Panc1 (cell line): ENCODE results near the gene NUDT6. TPM values are rescaled to one million over a fixed set of nuclear protein-coding genes. Genes with fewer than 3 reads are reported as not detected.

Experiments used
- ATAC-seq: fragments of 200-7000 bp; cut with Tn5 transposase; 2 replicates; pipeline ENCODE4 v1.9.1; 2020; ENCODE audit warnings: mild to moderate bottlenecking, moderate library complexity
- BruUV-seq: library from RNA; stranded (reverse); fragments of 400-500 nt; replicated peaks from 2 replicates; lab custom pipeline; 2021; lab: Mats Ljungman, UMichigan
- CTCF ChIA-PET: fragments of 300-600 bp; sonication (Branson Sonifier 250); formaldehyde crosslinking; loops from one replicate; lab custom pipeline; 2022; ENCODE audit warnings: antibody characterized with exemption; lab: Charles Lee
- POLR2A ChIA-PET: fragments of 300-600 bp; sonication (Branson Sonifier 250); formaldehyde crosslinking; loops from one replicate; lab custom pipeline; 2022; ENCODE audit warnings: antibody characterized with exemption; lab: Charles Lee
- DNase-seq: peaks from one replicate; pipeline ENCODE4 v3.0.0-alpha.2; 2010; ENCODE audit warnings: low read depth, low spot score
- H3K27ac ChIP-seq: 2 replicates; pipeline ENCODE4 v1.5.1; 2011; ENCODE audit warnings: mild to moderate bottlenecking, low read length, inconsistent platforms
- H3K27me3 ChIP-seq: fragments of 200-500 bp; sonication (Bioruptor generic); 2 replicates; pipeline ENCODE4 v1.6.0; 2014; ENCODE audit warnings: low read length, inconsistent platforms; ENCODE audit not compliant: control insufficient read depth, insufficient read depth
- H3K36me3 ChIP-seq: fragments of 200-500 bp; sonication (Bioruptor generic); 2 replicates; pipeline ENCODE4 v1.5.1; 2014; ENCODE audit warnings: inconsistent platforms, mild to moderate bottlenecking, low read length, moderate library complexity; ENCODE audit not compliant: control insufficient read depth, insufficient read depth
- H3K4me1 ChIP-seq: 2 replicates; pipeline ENCODE4 v1.5.1; 2011; ENCODE audit warnings: inconsistent platforms, mild to moderate bottlenecking, low read length, moderate library complexity; ENCODE audit not compliant: control insufficient read depth, insufficient read depth
- H3K4me3 ChIP-seq, 2 experiments: 2 replicates each; pipeline ENCODE4 v1.5.1; 2011 to 2012; ENCODE audit warnings: low read depth in 2 of 2, low read length in 2 of 2, mild to moderate bottlenecking in 2 of 2, inconsistent platforms in 1 of 2, moderate library complexity in 1 of 2
- H3K9me3 ChIP-seq: fragments of 200-500 bp; sonication (Bioruptor generic); 2 replicates; pipeline ENCODE4 v1.5.1; 2014; ENCODE audit warnings: low read depth, mild to moderate bottlenecking, inconsistent platforms, low read length, moderate library complexity; ENCODE audit not compliant: control insufficient read depth, insufficient read depth
- CTCF ChIP-seq: fragments of 450-650 bp; IDR thresholded peaks from 2 replicates; pipeline ENCODE4 v1.5.1; 2017; ENCODE audit warnings: mild to moderate bottlenecking
- POLR2AphosphoS5 ChIP-seq: IDR thresholded peaks from 2 replicates; pipeline ENCODE4 v1.6.1; 2012; ENCODE audit warnings: mild to moderate bottlenecking, low read depth, low read length, moderate library complexity
- REST ChIP-seq, 2 experiments: IDR thresholded peaks; 2 replicates each; pipeline ENCODE4 v1.6.1; 2011 to 2012; ENCODE audit warnings: low read depth in 2 of 2, control low read depth in 1 of 2, low read length in 1 of 2, mild to moderate bottlenecking in 1 of 2, moderate library complexity in 1 of 2; ENCODE audit not compliant: insufficient read depth in 1 of 2
- SIN3A ChIP-seq: IDR thresholded peaks from 2 replicates; pipeline ENCODE4 v1.6.1; 2012; ENCODE audit warnings: low read depth, mild to moderate bottlenecking, low read length, moderate library complexity, borderline replicate concordance; ENCODE audit not compliant: insufficient read depth
- TCF7L2 ChIP-seq: IDR thresholded peaks from 2 replicates; pipeline ENCODE4 v1.6.1; 2011; ENCODE audit warnings: mild to moderate bottlenecking, low read depth, low read length, inconsistent platforms
- in situ Hi-C: cut with HindIII; loops from 2 replicates; pipeline ENCODE4 v1.10.0; 2016; ENCODE audit warnings: low sequenced_read_pairs, low pct_unique_long_range_greater_than_20kb
- intact Hi-C: fragments of 100-400 bp; cut with micrococcal nuclease; formaldehyde crosslinking; loops from one replicate; pipeline ENCODE4 v1.10.0; 2022; ENCODE audit not compliant: unreplicated experiment
- total RNA-seq: library from RNA; stranded (reverse); gene quantifications from one replicate; pipeline ENCODE4 v1.2.1, GENCODE V29; 2021; ENCODE audit not compliant: unreplicated experiment

The NUDT6 gene
- total RNA-seq, 1 experiment from 2014 or later: 7.5 TPM

GRCh38 chr4:122882857-122883735 lies 39.3 kb downstream of the NUDT6 start:
- Histone ChIP-seq H3K36me3 (no peaks in the 10 kb centered on the region; the same call in 1 of the 2 replicates), H3K27me3 (no peaks in the 10 kb centered on the region), H3K27ac (no peak overlapping the region), H3K9me3 (no peaks in the 10 kb centered on the region), H3K4me3 (no peak overlapping the region), H3K4me1 (no peaks in the 10 kb centered on the region)
- no peak for DNase-seq
- no peak for TF ChIP-seq POLR2AphosphoS5
- TF ChIP-seq TCF7L2: no peak
- no peak for TF ChIP-seq SIN3A
- TF ChIP-seq CTCF: no peak
- TF ChIP-seq REST (IDR thresholded peaks at IDR 0.05; ENCODE audit: insufficient read depth in 1 of 2, low read depth in 2 of 2, low read length in 1 of 2): no peak
- intact Hi-C loops: no loop called here
- ChIA-PET CTCF (no interaction called here), POLR2A (no interaction called here)
- no TSS peak for BruUV-seq
- ATAC-seq: no peak
- in situ Hi-C loops: no loop called here

GRCh38 chr4:122879001-122879400 lies 43.4 kb downstream of the NUDT6 start:
- BruUV-seq: no TSS peak
- DNase-seq: no peak
- intact Hi-C loops: no loop called here
- TF ChIP-seq TCF7L2: no peak
- TF ChIP-seq POLR2AphosphoS5: no peak
- TF ChIP-seq REST (IDR thresholded peaks at IDR 0.05; ENCODE audit: insufficient read depth in 1 of 2, low read depth in 2 of 2, low read length in 1 of 2): no peak
- no peak for TF ChIP-seq CTCF
- TF ChIP-seq SIN3A: no peak
- H3K27ac ChIP-seq: no peak overlapping the region
- CTCF ChIA-PET: no interaction called here
- H3K36me3 ChIP-seq: no peaks in the 10 kb centered on the region
- ATAC-seq: no peak
- H3K27me3 ChIP-seq: no peaks in the 10 kb centered on the region
- H3K4me1 ChIP-seq: peaks cover 4% of the 10 kb centered on the region; the same call in 1 of the 2 replicates
- H3K4me3 ChIP-seq: no peak overlapping the region
- in situ Hi-C loops: no loop called here
- POLR2A ChIA-PET: no interaction called here
- H3K9me3 ChIP-seq: no peaks in the 10 kb centered on the region
